Activated CD8-positive, alpha-beta memory T cell treated with anti-CD3 and anti-CD28 coated beads, Interleukin-2, amount 10 ng/mL, durations not matched to agents 7 days and 5 days (primary cell): ENCODE data around the gene RING1. TPM values are rescaled to one million over a fixed set of nuclear protein-coding genes. Genes with fewer than 3 reads are reported as not detected.

Experiments
- ATAC-seq: fragments of 150-1000 bp; cut with Tn5 transposase; one replicate; pipeline ENCODE4 v1.10.0; 2021; ENCODE audit warnings: moderate library complexity
- CTCF ChIA-PET: fragments of 350-600 bp; sonication (Branson Sonifier 250); formaldehyde crosslinking; loops from one replicate; lab custom pipeline; 2021; ENCODE audit warnings: antibody characterized with exemption; lab: Charles Lee
- DNase-seq: peaks from one replicate; pipeline ENCODE4 v3.0.0-alpha.2; 2020
- H3K27ac Mint-ChIP-seq: one replicate; pipeline ENCODE4 v1.8.0; 2021; ENCODE audit warnings: mild to moderate bottlenecking, mixed read lengths
- H3K27me3 Mint-ChIP-seq: one replicate; pipeline ENCODE4 v1.8.0; 2021; ENCODE audit warnings: mixed read lengths
- H3K36me3 Mint-ChIP-seq: one replicate; pipeline ENCODE4 v1.8.0; 2021; ENCODE audit warnings: mild to moderate bottlenecking, mixed read lengths
- H3K4me1 Mint-ChIP-seq: one replicate; pipeline ENCODE4 v1.8.0; 2021; ENCODE audit warnings: mixed read lengths
- H3K4me3 Mint-ChIP-seq: one replicate; pipeline ENCODE4 v1.8.0; 2021; ENCODE audit warnings: mild to moderate bottlenecking, moderate library complexity, mixed read lengths
- H3K9me3 Mint-ChIP-seq: one replicate; pipeline ENCODE4 v1.8.0; 2022; ENCODE audit warnings: low read depth, mixed read lengths
- total RNA-seq, 2 experiments: library from RNA; stranded (reverse); gene quantifications; one replicate each; pipeline ENCODE4 v1.2.3, GENCODE V29; 2021

The RING1 gene
- total RNA-seq, 2 experiments from 2014 or later: 32.6 to 37.8 TPM

- Mint-ChIP-seq H3K9me3 (no peaks in the 10 kb centered on the region), H3K27ac (no peak within 1 kb of the TSS), H3K27me3 (peaks cover 46% of the 10 kb centered on the region), H3K4me1 (peaks cover 6% of the 10 kb centered on the region), H3K4me3 (no peak within 1 kb of the TSS), H3K36me3 (peaks cover 24% of the 10 kb centered on the region)
- ATAC-seq (no peak), DNase-seq (no peak)
- CTCF ChIA-PET: interaction anchor here (1.5 kb wide), 1 partner anchor 56 kb away, joined by 4 read pairs; no protein-coding TSS in a partner anchor
Observed at GRCh38 chr6:33192105-33192646, 16.1 kb upstream of the RING1 start, which contains the start of gene COL11A2. TSS of gene COL11A2 (minus strand) at chr6:33192467. CDS start at chr6:33192240, 227 bp downstream.

DNA sequence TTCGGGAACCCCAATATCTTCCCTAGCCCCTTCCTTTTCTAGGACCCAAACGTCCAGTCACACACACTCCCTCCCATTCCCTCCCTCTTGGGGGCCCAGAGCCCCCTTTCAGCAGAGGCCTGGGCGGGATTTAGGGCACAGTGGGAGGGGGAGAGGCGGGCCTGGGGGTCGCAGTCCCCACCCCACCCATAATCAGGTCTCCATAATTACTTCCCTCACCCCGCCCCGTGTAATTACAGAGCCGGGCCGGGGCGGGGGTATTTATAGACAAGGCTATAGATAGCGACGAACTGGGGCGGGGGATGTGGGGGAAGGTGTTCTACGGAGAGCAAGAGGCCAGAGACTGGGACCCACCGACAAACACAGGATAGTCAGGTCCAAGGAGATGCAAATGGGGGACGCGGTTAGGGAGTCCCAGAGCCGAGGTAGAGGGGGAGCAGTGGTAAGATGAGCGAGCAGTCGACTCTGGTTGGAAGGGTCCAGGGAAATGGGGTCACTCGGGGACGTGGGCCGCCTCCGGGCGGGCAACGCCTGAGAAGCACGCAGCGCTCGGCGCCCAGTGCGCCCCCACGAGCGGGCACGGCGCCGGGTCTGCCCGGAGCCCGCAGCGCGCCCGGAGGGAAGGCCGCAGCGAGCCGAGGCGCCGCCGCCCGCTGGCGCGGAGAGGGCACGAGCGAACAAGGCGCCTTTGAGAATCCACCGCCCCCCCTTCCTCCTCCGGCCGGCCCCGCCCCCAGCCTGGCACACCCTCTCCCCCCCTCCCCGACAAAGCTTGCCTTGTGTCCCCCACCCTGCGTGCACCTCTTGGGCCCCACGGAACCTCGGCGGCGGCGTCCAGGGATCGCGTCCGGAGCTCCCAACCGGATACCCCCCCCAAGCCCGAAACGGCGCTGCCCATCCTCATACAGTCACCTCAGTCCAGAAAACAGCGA is 15.4 kb upstream of the RING1 start:
- Mint-ChIP-seq H3K27me3 (peaks cover 40% of the 10 kb centered on the region), H3K27ac (no peak overlapping the region), H3K4me1 (peaks cover 13% of the 10 kb centered on the region), H3K4me3 (no peak overlapping the region), H3K9me3 (no peaks in the 10 kb centered on the region), H3K36me3 (peaks cover 24% of the 10 kb centered on the region)
- no peak for DNase-seq
- CTCF ChIA-PET: interaction anchor here (1.1 kb wide), 1 partner anchor 69 kb away, joined by 5 read pairs; no protein-coding TSS in a partner anchor
- ATAC-seq: no peak

DNA sequence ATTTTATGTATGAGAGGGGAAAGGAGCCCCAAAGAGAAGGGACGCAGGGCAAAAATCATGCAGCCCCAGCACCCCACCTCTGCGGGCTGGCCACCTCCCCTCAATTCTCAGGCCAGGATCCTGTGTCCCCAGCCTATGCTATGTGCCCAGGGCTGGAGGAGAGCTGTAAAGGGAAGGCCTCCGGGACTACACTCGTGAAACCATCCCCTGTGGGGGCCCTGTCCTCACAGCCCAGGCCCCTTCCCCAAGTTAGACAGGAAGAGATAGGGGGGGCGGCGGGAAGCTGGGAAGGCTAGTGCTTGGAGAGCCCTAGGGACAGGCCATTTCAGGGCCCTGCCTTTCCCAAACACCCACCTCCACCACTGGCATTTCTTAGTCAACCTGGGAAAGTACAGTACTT is 14.7 kb upstream of the RING1 start:
- no peak overlapping the region for H3K4me3 Mint-ChIP-seq

DNA sequence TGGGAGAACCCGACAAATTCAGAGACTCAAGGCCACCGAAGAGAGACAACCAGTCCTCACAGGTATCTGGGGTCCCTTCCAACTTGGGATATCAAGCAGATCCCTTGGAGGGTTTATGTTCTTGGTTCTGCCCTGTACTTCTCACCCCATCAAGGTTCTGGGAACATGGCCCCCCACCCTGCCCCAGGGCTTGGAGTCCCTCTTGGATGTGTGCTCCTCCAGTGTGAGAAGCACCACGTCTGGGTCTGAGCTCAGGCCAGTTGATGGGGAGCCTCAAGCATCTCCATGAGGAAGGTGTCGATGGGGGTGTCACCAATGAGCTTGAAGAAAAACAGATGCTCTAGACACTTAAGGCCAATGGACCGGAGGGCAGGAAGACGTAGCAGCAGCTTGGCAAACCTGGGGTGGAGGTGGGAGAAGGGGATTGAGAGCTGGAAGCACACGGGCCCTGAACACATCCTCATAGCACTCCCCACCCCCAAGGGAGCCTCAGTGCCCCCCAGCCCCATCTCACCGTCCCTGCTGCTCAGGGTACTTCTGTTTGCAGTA is 13.8 kb upstream of the RING1 start:
- H3K4me3 Mint-ChIP-seq: no peak overlapping the region
- H3K9me3 Mint-ChIP-seq: no peaks in the 10 kb centered on the region
- peaks cover 33% of the 10 kb centered on the region for H3K27me3 Mint-ChIP-seq
- no peak overlapping the region for H3K27ac Mint-ChIP-seq
- no peak for DNase-seq
- CTCF ChIA-PET: interaction anchor here (1.4 to 2.0 kb wide), 2 partner anchors 33 to 54 kb away, joined by 3 to 9 read pairs; no protein-coding TSS in a partner anchor
- H3K4me1 Mint-ChIP-seq: peaks cover 28% of the 10 kb centered on the region
- no peak for ATAC-seq
- H3K36me3 Mint-ChIP-seq: peaks cover 26% of the 10 kb centered on the region

More for the DNA sequence above, 14.7 kb upstream of the RING1 start:
- H3K27ac Mint-ChIP-seq: no peak overlapping the region
- CTCF ChIA-PET: interaction anchor here (1.1 to 2.0 kb wide), 3 partner anchors 32 to 69 kb away, joined by 3 to 9 read pairs (median 5); no protein-coding TSS in a partner anchor
- H3K27me3 Mint-ChIP-seq: peaks cover 34% of the 10 kb centered on the region
- DNase-seq (no peak), ATAC-seq (no peak)
- H3K36me3 Mint-ChIP-seq: peaks cover 24% of the 10 kb centered on the region
- peaks cover 20% of the 10 kb centered on the region for H3K4me1 Mint-ChIP-seq
- H3K9me3 Mint-ChIP-seq: no peaks in the 10 kb centered on the region

- Mint-ChIP-seq H3K27me3 (peaks cover 26% of the 10 kb centered on the region), H3K4me3 (no peak overlapping the region), H3K36me3 (peaks cover 26% of the 10 kb centered on the region)
Observed at GRCh38 chr6:33195304-33196165, 12.8 kb upstream of the RING1 start.

DNA sequence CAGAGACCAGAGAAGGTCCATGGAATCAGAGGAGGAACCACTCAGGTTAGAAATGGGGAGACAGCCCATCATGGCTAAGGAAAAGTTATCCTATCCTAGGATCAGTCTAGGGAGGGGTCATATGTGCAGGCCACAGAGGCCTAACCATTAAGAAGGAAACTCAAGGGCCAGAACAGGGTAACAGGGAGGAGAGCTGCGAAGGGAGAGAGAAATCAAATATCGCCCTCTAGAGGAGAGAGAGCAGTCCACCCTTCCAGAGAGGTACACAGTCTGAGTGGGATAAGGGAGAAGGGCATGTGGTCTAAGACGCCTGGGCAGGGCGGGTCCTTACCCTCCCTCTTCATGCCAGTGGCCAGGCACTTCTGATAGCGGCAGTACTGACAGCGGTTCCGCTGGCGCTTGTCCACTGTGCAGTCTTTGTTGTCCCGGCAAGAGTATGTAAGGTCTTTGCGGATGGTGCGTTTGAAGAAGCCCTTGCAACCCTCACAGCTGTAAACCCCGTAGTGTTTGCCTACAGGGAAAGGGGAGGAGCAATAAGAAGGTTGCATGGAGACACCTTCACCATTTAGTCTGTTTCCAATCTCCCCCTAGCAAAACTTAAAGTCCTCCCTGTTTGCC is 10.8 kb upstream of the RING1 start:
- H3K27ac Mint-ChIP-seq: peak overlapping the region; percentile 42
- CTCF ChIA-PET: interaction anchor here (0.6 to 4.2 kb wide), 29 partner anchors 8 to 263 kb away, joined by 3 to 46 read pairs (median 4); partner anchors contain the start of gene RING1
- peaks cover 43% of the 10 kb centered on the region for H3K36me3 Mint-ChIP-seq
- no peak for DNase-seq
- ATAC-seq: peak; percentile 35
- no peaks in the 10 kb centered on the region for H3K9me3 Mint-ChIP-seq
- peaks cover 46% of the 10 kb centered on the region for H3K4me1 Mint-ChIP-seq
- peaks cover 7% of the 10 kb centered on the region for H3K27me3 Mint-ChIP-seq
- H3K4me3 Mint-ChIP-seq: no peak overlapping the region

More at GRCh38 chr6:33195304-33196165, 12.8 kb upstream of the RING1 start:
- CTCF ChIA-PET: interaction anchor here (1.3 to 2.7 kb wide), 3 partner anchors 12 to 53 kb away, joined by 5 to 16 read pairs (median 9); no protein-coding TSS in a partner anchor
- DNase-seq (no peak), ATAC-seq (no peak)
- Mint-ChIP-seq H3K27ac (no peak overlapping the region), H3K9me3 (no peaks in the 10 kb centered on the region), H3K4me1 (peaks cover 31% of the 10 kb centered on the region)

DNA sequence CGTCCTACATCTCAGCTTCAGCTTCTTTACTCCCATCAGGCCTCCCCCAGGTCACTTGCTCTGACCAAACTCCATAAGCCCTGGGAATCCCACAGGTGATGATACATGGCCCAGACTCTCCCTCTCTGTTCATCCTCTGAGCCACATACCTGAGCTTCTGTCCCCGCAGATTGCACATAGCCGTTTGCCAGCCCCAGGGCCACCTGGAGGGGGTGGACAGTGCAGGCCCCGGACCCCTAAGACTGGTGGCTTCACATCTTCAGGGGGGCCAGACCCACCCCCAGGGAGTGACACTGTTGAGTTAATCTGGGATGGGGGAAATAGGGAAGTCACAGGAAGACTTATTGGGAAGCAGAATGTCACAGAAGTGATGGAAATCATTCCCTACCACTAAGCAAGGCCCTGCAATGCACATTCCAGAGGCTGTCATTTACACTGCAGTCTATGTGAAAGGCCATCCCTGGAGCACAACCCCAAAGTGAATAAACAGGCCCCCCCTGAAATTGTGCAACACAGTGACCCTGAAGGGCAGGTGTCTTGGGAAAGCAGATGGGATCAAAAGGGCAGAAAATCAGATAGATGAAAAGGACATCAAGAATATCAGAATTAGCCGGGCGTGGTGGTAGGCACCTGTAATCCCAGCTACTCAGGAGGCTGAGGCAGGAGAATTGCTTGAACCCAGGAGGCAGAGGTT is 10.0 kb upstream of the RING1 start:
- DNase-seq (no peak), ATAC-seq (no peak)
- H3K27ac Mint-ChIP-seq: peak overlapping the region; percentile 75
- H3K27me3 Mint-ChIP-seq: peaks cover 3% of the 10 kb centered on the region
- H3K9me3 Mint-ChIP-seq: no peaks in the 10 kb centered on the region
- peak overlapping the region; percentile 99 for H3K4me3 Mint-ChIP-seq
- peaks cover 51% of the 10 kb centered on the region for H3K4me1 Mint-ChIP-seq
- peaks cover 51% of the 10 kb centered on the region for H3K36me3 Mint-ChIP-seq
- CTCF ChIA-PET: interaction anchor here (0.8 to 4.2 kb wide), 20 partner anchors 9 to 235 kb away, joined by 3 to 46 read pairs (median 4); partner anchors contain the start of gene RING1

DNA sequence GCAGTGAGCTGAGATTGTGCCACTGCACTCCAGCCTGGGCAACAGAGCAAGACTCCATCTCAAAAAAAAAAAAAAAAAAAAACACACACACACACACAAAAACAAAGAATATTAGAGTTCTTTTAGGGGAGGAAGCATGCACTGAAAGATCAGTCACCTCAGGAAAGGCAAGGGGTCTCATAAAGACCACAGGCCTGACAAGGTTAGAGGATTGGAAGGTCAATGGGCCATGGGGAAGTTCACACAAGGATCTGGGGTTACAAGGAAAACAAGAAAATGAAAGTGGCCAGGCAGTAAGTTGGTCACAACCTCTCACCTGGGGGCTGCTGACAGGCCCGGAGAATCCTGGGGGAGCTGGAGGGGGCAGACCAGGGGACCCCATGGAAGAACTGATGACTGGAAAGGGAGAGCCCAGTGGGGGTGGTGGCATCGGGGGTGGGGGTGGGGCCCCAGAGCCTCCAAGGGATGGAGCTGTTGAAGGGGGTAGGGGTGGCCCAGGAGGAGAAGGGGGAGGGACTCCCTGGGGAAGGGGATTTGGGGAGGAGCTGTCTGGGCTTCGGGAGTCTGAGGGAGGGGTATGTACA is 9.4 kb upstream of the RING1 start:
- Mint-ChIP-seq H3K4me3 (peak overlapping the region; percentile 99), H3K27me3 (no peaks in the 10 kb centered on the region), H3K27ac (peak overlapping the region; percentile 80), H3K9me3 (no peaks in the 10 kb centered on the region), H3K36me3 (peaks cover 51% of the 10 kb centered on the region), H3K4me1 (peaks cover 58% of the 10 kb centered on the region)
- DNase-seq (no peak), ATAC-seq (no peak)
- CTCF ChIA-PET: interaction anchor here (0.8 to 4.2 kb wide), 6 partner anchors 10 to 145 kb away, joined by 3 to 46 read pairs (median 8); partner anchors contain the start of genes RGL2 and RING1

- peaks cover 46% of the 10 kb centered on the region for H3K36me3 Mint-ChIP-seq
- peak overlapping the region; percentile 99 for H3K4me3 Mint-ChIP-seq
- ATAC-seq (peak; percentile 45), DNase-seq (peak; percentile 88)
- H3K27ac Mint-ChIP-seq: peak overlapping the region; percentile 97
- peaks cover 62% of the 10 kb centered on the region for H3K4me1 Mint-ChIP-seq
- H3K9me3 Mint-ChIP-seq: no peaks in the 10 kb centered on the region
- CTCF ChIA-PET: interaction anchor here (0.8 to 4.2 kb wide), 4 partner anchors 9 to 99 kb away, joined by 3 to 46 read pairs (median 22); partner anchors contain the start of genes RGL2 and RING1
- H3K27me3 Mint-ChIP-seq: no peaks in the 10 kb centered on the region
Observed at GRCh38 chr6:33199687-33200218, 8.5 kb upstream of the RING1 start.

DNA sequence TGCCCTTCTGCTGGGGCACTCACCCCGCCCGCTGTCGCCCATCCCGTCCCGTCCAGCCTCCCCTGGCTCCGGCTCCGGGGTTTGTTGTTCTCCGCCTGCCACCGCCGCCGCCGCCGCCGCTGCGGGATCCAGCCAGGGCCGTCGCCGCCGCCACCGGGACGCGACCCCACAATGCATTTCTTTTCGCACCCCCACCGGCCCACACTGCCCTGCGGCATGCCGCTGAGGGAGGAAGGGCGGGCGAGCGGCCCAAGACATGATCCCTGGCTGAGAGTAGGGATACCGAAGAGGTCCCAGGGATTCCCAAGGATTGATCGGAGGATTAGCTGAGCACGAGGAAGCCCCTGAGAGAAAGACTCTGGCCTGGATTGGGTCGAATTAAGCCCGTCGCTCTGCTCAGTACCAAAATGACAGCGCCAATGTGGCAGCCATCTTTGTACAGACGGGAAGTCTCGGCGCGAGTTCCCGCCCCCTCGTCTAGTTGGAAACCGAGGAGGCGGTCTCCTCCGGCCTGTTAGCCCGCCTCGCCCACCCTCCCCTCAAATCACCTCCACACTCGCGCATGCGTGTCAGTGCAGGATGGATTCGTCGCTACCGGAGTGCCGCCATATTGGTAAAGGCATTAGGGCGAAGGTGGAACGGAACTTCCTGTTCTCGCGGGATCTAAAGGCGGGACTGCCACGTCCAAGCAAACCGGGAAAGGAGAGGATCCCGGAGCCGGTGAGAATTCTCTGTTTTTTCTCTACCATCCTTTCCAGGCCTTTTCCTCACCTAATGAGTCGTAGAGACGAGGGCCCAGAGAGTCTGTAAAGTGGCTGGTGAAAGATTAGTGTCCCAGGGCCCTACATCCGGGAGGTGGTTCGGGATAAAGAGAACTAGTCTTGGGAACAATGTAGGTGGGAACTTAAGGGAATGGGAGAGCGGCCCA is 7.8 kb upstream of the RING1 start, which contains the start of the genes RXRB and SLC39A7:
RXRB (minus strand) TSS at position 447 of the 928 bp plus-strand sequence; CDS start at position 258, 189 bp downstream.
SLC39A7 (plus strand) TSS at position 649 of the 928 bp plus-strand sequence. CDS start 379 bp downstream, outside the sequence.
- Mint-ChIP-seq H3K4me1 (peaks cover 66% of the 10 kb centered on the region), H3K36me3 (peaks cover 39% of the 10 kb centered on the region)
- CTCF ChIA-PET: interaction anchor here (3.8 to 4.2 kb wide), 2 partner anchors 40 to 48 kb away, joined by 35 to 46 read pairs; no protein-coding TSS in a partner anchor

More for the DNA sequence above, 7.8 kb upstream of the RING1 start, which contains the start of the genes RXRB and SLC39A7:
- H3K4me3 Mint-ChIP-seq: peak within 1 kb of the TSS; percentile 99
- peak; percentile 70 for ATAC-seq
- peak; percentile 100 for DNase-seq
- no peaks in the 10 kb centered on the region for H3K27me3 Mint-ChIP-seq
- peak within 1 kb of the TSS; percentile 97 for H3K27ac Mint-ChIP-seq
- no peaks in the 10 kb centered on the region for H3K9me3 Mint-ChIP-seq
